ENCODE measurements around the gene CUEDC2.

DNA sequence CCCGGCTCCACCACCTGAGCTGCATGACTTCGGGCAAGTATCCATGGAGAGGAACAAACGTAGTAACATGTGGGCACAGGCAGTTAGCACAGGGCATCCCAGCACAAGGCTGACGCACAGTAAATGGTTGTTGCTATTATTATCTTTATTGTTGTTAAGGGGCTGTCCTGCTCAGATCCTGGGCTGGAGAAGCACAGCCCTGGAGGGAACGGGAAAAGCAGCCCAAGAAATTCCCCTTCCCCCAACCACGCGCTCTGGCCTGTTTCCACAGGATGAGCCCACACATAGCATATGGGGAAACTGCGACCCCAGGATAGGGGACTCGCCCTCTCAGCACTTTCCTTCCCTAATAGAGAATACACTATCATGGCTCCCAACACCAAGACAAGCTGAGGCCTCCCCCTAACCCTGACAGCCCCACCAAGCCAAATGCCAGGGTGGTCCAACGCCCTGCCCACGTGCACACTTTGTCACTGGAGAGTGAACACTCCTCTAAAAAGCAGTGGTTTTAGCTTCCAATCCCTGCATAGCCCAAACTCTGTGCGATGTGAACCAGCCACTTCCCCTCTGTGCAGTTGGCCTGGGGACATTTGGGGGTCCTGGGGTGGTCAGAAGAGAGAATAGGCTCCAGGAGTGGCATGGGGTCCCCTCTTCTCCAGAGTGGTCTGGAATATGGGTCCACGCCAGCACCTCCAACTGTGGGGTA is 24.8 kb downstream of the CUEDC2 start:
- TF ChIP-seq, protein P1, sequence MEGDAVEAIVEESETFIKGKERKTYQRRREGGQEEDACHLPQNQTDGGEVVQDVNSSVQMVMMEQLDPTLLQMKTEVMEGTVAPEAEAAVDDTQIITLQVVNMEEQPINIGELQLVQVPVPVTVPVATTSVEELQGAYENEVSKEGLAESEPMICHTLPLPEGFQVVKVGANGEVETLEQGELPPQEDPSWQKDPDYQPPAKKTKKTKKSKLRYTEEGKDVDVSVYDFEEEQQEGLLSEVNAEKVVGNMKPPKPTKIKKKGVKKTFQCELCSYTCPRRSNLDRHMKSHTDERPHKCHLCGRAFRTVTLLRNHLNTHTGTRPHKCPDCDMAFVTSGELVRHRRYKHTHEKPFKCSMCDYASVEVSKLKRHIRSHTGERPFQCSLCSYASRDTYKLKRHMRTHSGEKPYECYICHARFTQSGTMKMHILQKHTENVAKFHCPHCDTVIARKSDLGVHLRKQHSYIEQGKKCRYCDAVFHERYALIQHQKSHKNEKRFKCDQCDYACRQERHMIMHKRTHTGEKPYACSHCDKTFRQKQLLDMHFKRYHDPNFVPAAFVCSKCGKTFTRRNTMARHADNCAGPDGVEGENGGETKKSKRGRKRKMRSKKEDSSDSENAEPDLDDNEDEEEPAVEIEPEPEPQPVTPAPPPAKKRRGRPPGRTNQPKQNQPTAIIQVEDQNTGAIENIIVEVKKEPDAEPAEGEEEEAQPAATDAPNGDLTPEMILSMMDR (conservative IDR thresholded peaks at IDR 0.05 in 1 of 2, IDR thresholded peaks at IDR 0.05 in 1 of 2; ENCODE audit: low read depth in 1 of 2, low read length in 2 of 2), result no peak
- no peak for TF ChIP-seq EZH2 (IDR thresholded peaks at IDR 0.05; ENCODE audit: low read length, missing control alignments)

Measured in fibroblast of lung (primary cell).